Liver (tissue), 9 donors: ENCODE measurements around the gene DNAH1. TPM values are rescaled to one million over a fixed set of nuclear protein-coding genes. Genes with fewer than 3 reads are reported as not detected.

ENCODE experiments used
- DNase-seq: peaks from one replicate; pipeline ENCODE4 v3.0.0-alpha.2; 2017; ENCODE audit warnings: low spot score
- H3K27ac ChIP-seq, 2 donors: one replicate each; pipeline ENCODE4 v1.7.0; 2013; ENCODE audit warnings: inconsistent platforms in 2 of 2, low read length in 2 of 2, control low read depth in 1 of 2, low read depth in 1 of 2, mild to moderate bottlenecking in 1 of 2
- H3K27me3 ChIP-seq, 4 donors: one replicate each; pipeline versions ENCODE4 v1.6.1 to v1.7.0; 2013; ENCODE audit warnings: low read length in 3 of 4, inconsistent platforms in 1 of 4, mild to moderate bottlenecking in 1 of 4, moderate library complexity in 1 of 4; ENCODE audit not compliant: control insufficient read depth in 4 of 4, insufficient read depth in 4 of 4
- H3K36me3 ChIP-seq, 4 donors: one replicate each; pipeline versions ENCODE4 v1.6.1 to v1.7.0; 2013; ENCODE audit warnings: low read length in 3 of 4, mild to moderate bottlenecking in 3 of 4, low read depth in 1 of 4, moderate library complexity in 1 of 4; ENCODE audit not compliant: control insufficient read depth in 4 of 4, insufficient read depth in 3 of 4
- H3K4me1 ChIP-seq, 4 donors: one replicate each; pipeline versions ENCODE4 v1.6.1 to v1.7.0; 2013; ENCODE audit warnings: low read length in 3 of 4, mild to moderate bottlenecking in 3 of 4, moderate library complexity in 1 of 4; ENCODE audit not compliant: control insufficient read depth in 4 of 4, insufficient read depth in 4 of 4
- H3K4me3 ChIP-seq, 3 donors: one replicate each; pipeline versions ENCODE4 v1.6.1 to v1.7.0; 2013; ENCODE audit warnings: low read length in 3 of 3, control low read depth in 1 of 3, low read depth in 1 of 3, mild to moderate bottlenecking in 1 of 3
- H3K9ac ChIP-seq, 2 donors: one replicate each; pipeline ENCODE4 v1.7.0; 2013; ENCODE audit warnings: low read length in 2 of 2, mild to moderate bottlenecking in 2 of 2, moderate library complexity in 2 of 2, control low read depth in 1 of 2, low read depth in 1 of 2
- H3K9me3 ChIP-seq, 4 donors: one replicate each; pipeline versions ENCODE4 v1.6.1 to v1.7.0; 2013; ENCODE audit warnings: low read length in 3 of 4; ENCODE audit not compliant: control insufficient read depth in 4 of 4
- FOXA1 ChIP-seq: IDR thresholded peaks from 2 replicates; pipeline ENCODE4 v1.6.1; 2016; ENCODE audit warnings: antibody characterized with exemption
- FOXA2 ChIP-seq: IDR thresholded peaks from 2 replicates; pipeline ENCODE4 v1.6.1; 2016; ENCODE audit warnings: antibody characterized with exemption
- GABPA ChIP-seq, 2 donors: IDR thresholded peaks in 1 of 2; conservative IDR thresholded peaks in 1 of 2; 2 replicates each; pipeline ENCODE4 v1.6.1; 2016; ENCODE audit warnings: antibody characterized with exemption in 2 of 2, mild to moderate bottlenecking in 1 of 2, moderate library complexity in 1 of 2
- HNF4A ChIP-seq, 2 donors: conservative IDR thresholded peaks; 2 replicates each; pipeline ENCODE4 v1.6.1; 2016; ENCODE audit warnings: antibody characterized with exemption in 2 of 2, mild to moderate bottlenecking in 2 of 2
- JUND ChIP-seq, 2 donors: IDR thresholded peaks; 2 replicates each; pipeline ENCODE4 v1.6.1; 2016; ENCODE audit warnings: antibody characterized with exemption in 2 of 2
- RAD21 ChIP-seq, 2 donors: IDR thresholded peaks; 2 replicates each; pipeline ENCODE4 v1.6.1; 2016; ENCODE audit warnings: antibody characterized with exemption in 2 of 2, mild to moderate bottlenecking in 2 of 2
- SP1 ChIP-seq: IDR thresholded peaks from 2 replicates; pipeline ENCODE4 v1.6.1; 2018; ENCODE audit warnings: antibody characterized with exemption, mild to moderate bottlenecking
- TAF1 ChIP-seq: conservative IDR thresholded peaks from 2 replicates; pipeline ENCODE4 v1.6.1; 2016; ENCODE audit warnings: antibody characterized with exemption, mild to moderate bottlenecking
- YY1 ChIP-seq: IDR thresholded peaks from 2 replicates; pipeline ENCODE4 v1.6.1; 2016; ENCODE audit warnings: antibody characterized with exemption, mild to moderate bottlenecking
- WGBS: extraction: QIAGEN DNeasy Blood & Tissue Kit; methylation state at CpG from one replicate; pipeline ENCODE4 v1.1.7; 2013; 5-methylcytosine and 5-hydroxymethylcytosine counted together
- polyA plus RNA-seq, 2 donors: library from polyadenylated mRNA; stranded (reverse) in 1 of 2; unstranded in 1 of 2; fragments of 200-250 nt in 1 of 2; fragments of >200 nt in 1 of 2; fragmentation: Nextera tagmentation in 1 of 2; extraction: Ambion mirVana in 1 of 2; gene quantifications; one replicate each; pipeline versions ENCODE4 v1.2.1 to v1.2.3, GENCODE V29; 2013 to 2015
- total RNA-seq, 2 donors: library from RNA; depleted of rRNA; stranded (reverse); fragments of >200 nt; gene quantifications; one replicate each; pipeline ENCODE4 v1.2.3, GENCODE V29; 2014
- TF ChIP-seq, protein P1 (sequence below): IDR thresholded peaks from 2 replicates; pipeline ENCODE4 v1.6.1; 2016; ENCODE audit warnings: antibody characterized with exemption
- TF ChIP-seq, protein P2 (sequence below): IDR thresholded peaks from 2 replicates; pipeline ENCODE4 v1.6.1; 2016; ENCODE audit warnings: antibody characterized with exemption
- TF ChIP-seq, protein P3 (sequence below): IDR thresholded peaks from 2 replicates; pipeline ENCODE4 v1.6.1; 2016; ENCODE audit warnings: antibody characterized with exemption, mild to moderate bottlenecking
- TF ChIP-seq, protein P4 (sequence below): IDR thresholded peaks from 2 replicates; pipeline ENCODE4 v1.6.1; 2016; ENCODE audit warnings: antibody characterized with exemption
- TF ChIP-seq, protein P5 (sequence below): fragments of 150-350 bp; IDR thresholded peaks from 2 replicates; pipeline ENCODE4 v1.5.1; 2017; ENCODE audit warnings: improper control_type of control experiment, low read depth, low read length; ENCODE audit not compliant: missing input control
- donor health status: healthy.
- donor health status: healthy.
- donor health status: healthy.
- donor health status: healthy.
- donor health status: healthy.

DNAH1 gene
- total and polyA plus RNA-seq, 4 donors = 1.5 to 6.0 (median 2.5) TPM

DNA sequence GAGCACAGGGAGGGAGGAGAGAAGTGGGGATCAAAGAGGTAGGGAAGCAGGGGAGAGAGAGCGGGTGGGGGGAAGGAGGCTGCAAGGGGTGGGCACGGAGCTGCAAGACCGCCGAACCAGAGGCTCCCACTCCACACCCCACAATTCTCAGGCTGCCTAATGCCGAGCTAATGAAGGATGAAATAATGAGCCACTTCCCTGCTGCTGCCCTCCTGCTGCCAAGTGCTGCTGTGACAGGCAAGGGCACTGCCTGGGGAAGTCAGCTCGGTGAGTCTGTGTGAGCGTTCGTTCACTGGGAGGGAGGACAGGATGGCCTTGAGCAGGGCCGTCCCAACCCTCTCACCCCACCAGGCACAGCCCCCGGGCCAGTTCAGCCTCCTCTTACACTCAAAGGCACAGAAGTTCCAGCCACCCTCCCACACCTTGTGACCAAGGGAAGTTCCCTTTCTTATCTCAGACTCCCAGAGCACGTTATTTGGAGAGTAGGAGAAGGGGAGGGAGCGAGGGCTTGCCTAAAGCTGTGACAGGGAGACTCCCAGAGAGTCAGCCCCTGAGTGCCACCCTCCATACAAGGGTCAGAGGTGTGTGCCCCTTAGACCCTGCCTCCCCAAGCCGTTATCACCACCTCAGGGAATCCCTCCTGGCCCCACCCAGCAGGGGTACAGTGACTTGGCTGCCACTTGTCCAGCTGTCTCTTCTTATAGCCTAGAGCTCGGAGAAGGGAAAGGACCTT lies 16.1 kb upstream of the DNAH1 start:
- peak; percentile 53 for DNase-seq
- H3K9me3 ChIP-seq = no peaks in the 10 kb centered on the region
- H3K27me3 ChIP-seq = no peaks in the 10 kb centered on the region
- no peaks in the 10 kb centered on the region for H3K36me3 ChIP-seq
- H3K4me1 ChIP-seq = peaks cover 0 to 49% (median 14%) of the 10 kb centered on the region in 4 donors
- TF ChIP-seq, protein P1, sequence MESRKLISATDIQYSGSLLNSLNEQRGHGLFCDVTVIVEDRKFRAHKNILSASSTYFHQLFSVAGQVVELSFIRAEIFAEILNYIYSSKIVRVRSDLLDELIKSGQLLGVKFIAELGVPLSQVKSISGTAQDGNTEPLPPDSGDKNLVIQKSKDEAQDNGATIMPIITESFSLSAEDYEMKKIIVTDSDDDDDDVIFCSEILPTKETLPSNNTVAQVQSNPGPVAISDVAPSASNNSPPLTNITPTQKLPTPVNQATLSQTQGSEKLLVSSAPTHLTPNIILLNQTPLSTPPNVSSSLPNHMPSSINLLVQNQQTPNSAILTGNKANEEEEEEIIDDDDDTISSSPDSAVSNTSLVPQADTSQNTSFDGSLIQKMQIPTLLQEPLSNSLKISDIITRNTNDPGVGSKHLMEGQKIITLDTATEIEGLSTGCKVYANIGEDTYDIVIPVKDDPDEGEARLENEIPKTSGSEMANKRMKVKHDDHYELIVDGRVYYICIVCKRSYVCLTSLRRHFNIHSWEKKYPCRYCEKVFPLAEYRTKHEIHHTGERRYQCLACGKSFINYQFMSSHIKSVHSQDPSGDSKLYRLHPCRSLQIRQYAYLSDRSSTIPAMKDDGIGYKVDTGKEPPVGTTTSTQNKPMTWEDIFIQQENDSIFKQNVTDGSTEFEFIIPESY = no peak
- TF ChIP-seq, protein P2, sequence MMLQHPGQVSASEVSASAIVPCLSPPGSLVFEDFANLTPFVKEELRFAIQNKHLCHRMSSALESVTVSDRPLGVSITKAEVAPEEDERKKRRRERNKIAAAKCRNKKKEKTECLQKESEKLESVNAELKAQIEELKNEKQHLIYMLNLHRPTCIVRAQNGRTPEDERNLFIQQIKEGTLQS = no peak
- TF ChIP-seq, protein P3, sequence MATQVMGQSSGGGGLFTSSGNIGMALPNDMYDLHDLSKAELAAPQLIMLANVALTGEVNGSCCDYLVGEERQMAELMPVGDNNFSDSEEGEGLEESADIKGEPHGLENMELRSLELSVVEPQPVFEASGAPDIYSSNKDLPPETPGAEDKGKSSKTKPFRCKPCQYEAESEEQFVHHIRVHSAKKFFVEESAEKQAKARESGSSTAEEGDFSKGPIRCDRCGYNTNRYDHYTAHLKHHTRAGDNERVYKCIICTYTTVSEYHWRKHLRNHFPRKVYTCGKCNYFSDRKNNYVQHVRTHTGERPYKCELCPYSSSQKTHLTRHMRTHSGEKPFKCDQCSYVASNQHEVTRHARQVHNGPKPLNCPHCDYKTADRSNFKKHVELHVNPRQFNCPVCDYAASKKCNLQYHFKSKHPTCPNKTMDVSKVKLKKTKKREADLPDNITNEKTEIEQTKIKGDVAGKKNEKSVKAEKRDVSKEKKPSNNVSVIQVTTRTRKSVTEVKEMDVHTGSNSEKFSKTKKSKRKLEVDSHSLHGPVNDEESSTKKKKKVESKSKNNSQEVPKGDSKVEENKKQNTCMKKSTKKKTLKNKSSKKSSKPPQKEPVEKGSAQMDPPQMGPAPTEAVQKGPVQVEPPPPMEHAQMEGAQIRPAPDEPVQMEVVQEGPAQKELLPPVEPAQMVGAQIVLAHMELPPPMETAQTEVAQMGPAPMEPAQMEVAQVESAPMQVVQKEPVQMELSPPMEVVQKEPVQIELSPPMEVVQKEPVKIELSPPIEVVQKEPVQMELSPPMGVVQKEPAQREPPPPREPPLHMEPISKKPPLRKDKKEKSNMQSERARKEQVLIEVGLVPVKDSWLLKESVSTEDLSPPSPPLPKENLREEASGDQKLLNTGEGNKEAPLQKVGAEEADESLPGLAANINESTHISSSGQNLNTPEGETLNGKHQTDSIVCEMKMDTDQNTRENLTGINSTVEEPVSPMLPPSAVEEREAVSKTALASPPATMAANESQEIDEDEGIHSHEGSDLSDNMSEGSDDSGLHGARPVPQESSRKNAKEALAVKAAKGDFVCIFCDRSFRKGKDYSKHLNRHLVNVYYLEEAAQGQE = no peak
- TF ChIP-seq, protein P4, sequence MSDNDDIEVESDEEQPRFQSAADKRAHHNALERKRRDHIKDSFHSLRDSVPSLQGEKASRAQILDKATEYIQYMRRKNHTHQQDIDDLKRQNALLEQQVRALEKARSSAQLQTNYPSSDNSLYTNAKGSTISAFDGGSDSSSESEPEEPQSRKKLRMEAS = no peak
- TF ChIP-seq, protein P5, sequence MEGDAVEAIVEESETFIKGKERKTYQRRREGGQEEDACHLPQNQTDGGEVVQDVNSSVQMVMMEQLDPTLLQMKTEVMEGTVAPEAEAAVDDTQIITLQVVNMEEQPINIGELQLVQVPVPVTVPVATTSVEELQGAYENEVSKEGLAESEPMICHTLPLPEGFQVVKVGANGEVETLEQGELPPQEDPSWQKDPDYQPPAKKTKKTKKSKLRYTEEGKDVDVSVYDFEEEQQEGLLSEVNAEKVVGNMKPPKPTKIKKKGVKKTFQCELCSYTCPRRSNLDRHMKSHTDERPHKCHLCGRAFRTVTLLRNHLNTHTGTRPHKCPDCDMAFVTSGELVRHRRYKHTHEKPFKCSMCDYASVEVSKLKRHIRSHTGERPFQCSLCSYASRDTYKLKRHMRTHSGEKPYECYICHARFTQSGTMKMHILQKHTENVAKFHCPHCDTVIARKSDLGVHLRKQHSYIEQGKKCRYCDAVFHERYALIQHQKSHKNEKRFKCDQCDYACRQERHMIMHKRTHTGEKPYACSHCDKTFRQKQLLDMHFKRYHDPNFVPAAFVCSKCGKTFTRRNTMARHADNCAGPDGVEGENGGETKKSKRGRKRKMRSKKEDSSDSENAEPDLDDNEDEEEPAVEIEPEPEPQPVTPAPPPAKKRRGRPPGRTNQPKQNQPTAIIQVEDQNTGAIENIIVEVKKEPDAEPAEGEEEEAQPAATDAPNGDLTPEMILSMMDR = peak; percentile 17
- TF ChIP-seq TAF1 (no peak), RAD21 (IDR thresholded peaks at IDR 0.05) (peak in 1 of 2 donors; percentile 49), GABPA (IDR thresholded peaks at IDR 0.05 in 1 of 2, conservative IDR thresholded peaks at IDR 0.05 in 1 of 2) (no peak), FOXA1 (no peak), FOXA2 (no peak), YY1 (no peak), SP1 (no peak), JUND (IDR thresholded peaks at IDR 0.05) (no peak), HNF4A (conservative IDR thresholded peaks at IDR 0.05) (no peak)
- H3K27ac ChIP-seq = peak overlapping the region in 1 of 2 donors; percentile 7
- H3K9ac ChIP-seq = no peak overlapping the region
- H3K4me3 ChIP-seq = no peak overlapping the region
- 20% methylated on average over 14 of the region's 14 CpGs for WGBS
